Measurements from ENCODE around the gene SMKR1. TPM values are rescaled to one million over a fixed set of nuclear protein-coding genes. Genes with fewer than 3 reads are reported as not detected.
"Not testable (repeated sequence)": the region's sequence is repeated elsewhere in the genome, so short reads cannot be mapped to it uniquely, and the experiment has no call there.

Gene SMKR1
- total RNA-seq, 1 donor from 2014 or later = not detected

- Histone ChIP-seq H3K9me3 (no peaks in the 10 kb centered on the region), H3K27me3 (no peaks in the 10 kb centered on the region), H3K4me1 (no peaks in the 10 kb centered on the region), H3K27ac (no peak overlapping the region), H3K36me3 (no peaks in the 10 kb centered on the region), H3K4me3 (no peak overlapping the region)
- no peak for DNase-seq (ENCODE audit: extremely low spot score in 2 of 2)
- TF ChIP-seq POLR2A (IDR thresholded peaks at IDR 0.05) = no peak
- no peak for TF ChIP-seq POLR2AphosphoS5 (IDR thresholded peaks at IDR 0.05; ENCODE audit: insufficient read depth in 1 of 2, low read depth in 1 of 2)
- no peak for TF ChIP-seq CTCF (IDR thresholded peaks at IDR 0.05)
- intact Hi-C loops (cut with DNase I) = no loop called here
Measured at GRCh38 chr7:129480674-129481363, 21.5 kb upstream of the SMKR1 start.

- H3K4me1 ChIP-seq; H3K36me3 ChIP-seq; H3K4me3 ChIP-seq; H3K9me3 ChIP-seq; H3K27ac ChIP-seq; H3K27me3 ChIP-seq; intact Hi-C loops (cut with DNase I); DNase-seq (ENCODE audit: extremely low spot score in 2 of 2): not testable (repeated sequence)
Measured at GRCh38 chr7:129481376-129481775, 21.0 kb upstream of the SMKR1 start.

- Histone ChIP-seq H3K9me3 (no peaks in the 10 kb centered on the region), H3K4me3 (no peak overlapping the region), H3K27ac (no peak overlapping the region), H3K27me3 (no peaks in the 10 kb centered on the region), H3K36me3 (no peaks in the 10 kb centered on the region), H3K4me1 (no peaks in the 10 kb centered on the region)
- no peak for TF ChIP-seq POLR2A (IDR thresholded peaks at IDR 0.05)
- TF ChIP-seq POLR2AphosphoS5 (IDR thresholded peaks at IDR 0.05; ENCODE audit: insufficient read depth in 1 of 2, low read depth in 1 of 2) = no peak
- no peak for TF ChIP-seq CTCF (IDR thresholded peaks at IDR 0.05)
- DNase-seq (ENCODE audit: extremely low spot score in 2 of 2) = no peak
- intact Hi-C loops (cut with DNase I) = no loop called here
Measured at GRCh38 chr7:129482781-129483180, 19.6 kb upstream of the SMKR1 start.

GRCh38 chr7:129489491-129489890, 12.8 kb upstream of the SMKR1 start:
- TF ChIP-seq POLR2A (IDR thresholded peaks at IDR 0.05) (no peak), POLR2AphosphoS5 (IDR thresholded peaks at IDR 0.05; ENCODE audit: insufficient read depth in 1 of 2, low read depth in 1 of 2) (no peak), CTCF (IDR thresholded peaks at IDR 0.05) (no peak)
- Histone ChIP-seq H3K27ac (no peak overlapping the region), H3K9me3 (no peaks in the 10 kb centered on the region), H3K4me3 (no peak overlapping the region), H3K4me1 (no peaks in the 10 kb centered on the region), H3K27me3 (no peaks in the 10 kb centered on the region), H3K36me3 (no peaks in the 10 kb centered on the region)
- intact Hi-C loops (cut with DNase I) = no loop called here
- no peak for DNase-seq (ENCODE audit: extremely low spot score in 2 of 2)

GRCh38 chr7:129492391-129492790, 9.9 kb upstream of the SMKR1 start:
- H3K27ac ChIP-seq = no peak overlapping the region
- H3K4me3 ChIP-seq = no peak overlapping the region
- TF ChIP-seq CTCF (IDR thresholded peaks at IDR 0.05) (no peak), POLR2AphosphoS5 (IDR thresholded peaks at IDR 0.05; ENCODE audit: insufficient read depth in 1 of 2, low read depth in 1 of 2) (no peak), POLR2A (IDR thresholded peaks at IDR 0.05) (no peak)
- no peak for DNase-seq (ENCODE audit: extremely low spot score in 2 of 2)
- H3K36me3 ChIP-seq = no peaks in the 10 kb centered on the region
- no peaks in the 10 kb centered on the region for H3K27me3 ChIP-seq
- no peaks in the 10 kb centered on the region for H3K9me3 ChIP-seq
- intact Hi-C loops (cut with DNase I) = loop anchor here (10.0 kb wide), 1 partner anchor 282 kb away; no protein-coding TSS in a partner anchor
- no peaks in the 10 kb centered on the region for H3K4me1 ChIP-seq
